NCI-H1930 (cell line): ENCODE results near the gene DHX38.

Source experiments
- DNase-seq, 2 experiments: peaks; one replicate each; lab custom pipeline; 2025; lab: John Stamatoyannopoulos, UW

Gene DHX38

GRCh38 chr16:72084445-72084844, 9.2 kb upstream of the DHX38 start:
- no peak for DNase-seq

GRCh38 chr16:72085002-72085401, 8.6 kb upstream of the DHX38 start:
- DNase-seq = no peak

DNA sequence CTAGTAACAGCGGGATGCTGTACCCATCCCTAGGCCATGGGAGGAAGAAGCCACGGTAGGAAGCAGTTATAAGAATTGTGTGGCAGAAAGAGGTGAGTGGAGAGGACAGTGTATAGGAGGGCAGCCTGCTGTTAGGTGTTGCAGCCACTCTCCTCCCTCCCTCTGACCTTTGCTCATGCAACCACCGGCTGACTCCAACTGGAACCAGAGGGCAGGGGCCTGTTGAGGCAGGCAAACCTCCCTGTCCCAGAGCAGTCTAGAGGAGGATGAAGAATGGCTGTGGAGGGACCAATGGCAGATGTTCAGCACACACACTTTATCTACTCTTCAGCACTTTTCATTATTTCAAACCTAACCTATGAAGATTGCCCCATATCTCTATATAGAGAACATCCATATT, 2.4 kb upstream of the DHX38 start:
- DNase-seq = no peak

DNA sequence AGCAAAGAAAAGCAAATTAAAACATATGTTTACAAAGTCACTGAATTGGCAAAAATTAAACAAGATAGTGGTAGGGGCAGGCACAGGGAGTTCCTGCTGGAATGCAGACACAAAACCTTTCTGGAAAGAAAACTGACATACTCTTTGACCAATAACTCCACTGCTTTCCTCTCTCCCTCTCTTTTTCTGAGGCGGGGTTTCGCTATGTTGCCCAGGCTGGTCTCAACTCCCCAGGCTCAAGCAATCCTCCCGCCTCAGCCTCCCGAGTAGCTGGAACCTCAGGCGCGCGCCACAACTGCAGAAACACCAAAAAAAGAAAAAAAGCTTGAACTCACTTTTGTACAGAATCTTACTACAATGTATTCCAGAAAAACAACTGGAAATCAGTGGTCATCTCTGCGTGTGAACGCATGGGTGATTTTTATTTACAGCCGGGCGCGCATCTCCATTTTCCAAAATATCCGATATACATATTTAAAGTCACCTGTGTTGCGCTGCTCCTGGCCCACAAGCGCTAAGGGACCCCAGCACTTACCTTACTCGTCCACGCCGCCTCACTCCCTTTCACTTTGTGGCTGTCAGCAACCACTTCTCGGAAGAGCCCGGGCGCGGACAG, 707 bp upstream of the DHX38 start:
- DNase-seq = no peak

GRCh38 chr16:72094266-72094610, 591 bp downstream of the DHX38 start:
- DNase-seq = no peak

DNA sequence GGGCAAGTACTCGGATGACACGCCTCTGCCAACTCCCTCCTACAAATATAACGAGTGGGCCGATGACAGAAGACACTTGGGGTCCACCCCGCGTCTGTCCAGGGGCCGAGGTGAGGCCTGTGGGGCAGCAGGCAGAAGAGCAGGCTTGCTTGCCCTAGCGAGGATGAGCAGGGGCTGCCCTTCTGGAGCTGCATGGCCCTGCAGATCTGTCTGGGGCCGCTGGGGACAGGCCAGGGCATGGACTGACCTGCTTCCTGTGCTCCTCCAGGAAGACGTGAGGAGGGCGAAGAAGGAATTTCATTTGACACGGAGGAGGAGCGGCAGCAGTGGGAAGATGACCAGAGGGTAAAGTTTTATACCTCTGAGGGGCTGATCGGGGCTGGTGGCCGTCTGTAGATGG, 5.3 kb downstream of the DHX38 start:
- DNase-seq = no peak

DNA sequence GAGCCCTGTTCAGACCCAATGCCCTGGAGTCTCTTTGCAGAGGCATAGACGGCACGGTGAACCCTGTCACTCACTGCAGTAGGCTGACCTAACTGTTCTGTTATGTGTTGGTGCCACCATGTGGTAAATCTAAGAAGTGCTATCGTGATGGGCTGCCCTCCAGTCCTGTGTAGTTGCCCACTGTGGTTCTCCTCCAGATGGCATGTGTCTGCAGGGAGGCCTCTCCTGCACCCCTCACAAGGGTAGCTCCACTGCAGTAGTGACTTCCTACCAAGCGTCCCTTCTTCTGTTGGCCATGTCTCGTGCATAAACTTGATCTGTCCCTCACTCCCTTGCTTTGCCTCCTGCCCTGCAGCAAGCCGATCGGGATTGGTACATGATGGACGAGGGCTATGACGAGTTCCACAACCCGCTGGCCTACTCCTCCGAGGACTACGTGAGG, 5.8 kb downstream of the DHX38 start:
- no peak for DNase-seq

DNA sequence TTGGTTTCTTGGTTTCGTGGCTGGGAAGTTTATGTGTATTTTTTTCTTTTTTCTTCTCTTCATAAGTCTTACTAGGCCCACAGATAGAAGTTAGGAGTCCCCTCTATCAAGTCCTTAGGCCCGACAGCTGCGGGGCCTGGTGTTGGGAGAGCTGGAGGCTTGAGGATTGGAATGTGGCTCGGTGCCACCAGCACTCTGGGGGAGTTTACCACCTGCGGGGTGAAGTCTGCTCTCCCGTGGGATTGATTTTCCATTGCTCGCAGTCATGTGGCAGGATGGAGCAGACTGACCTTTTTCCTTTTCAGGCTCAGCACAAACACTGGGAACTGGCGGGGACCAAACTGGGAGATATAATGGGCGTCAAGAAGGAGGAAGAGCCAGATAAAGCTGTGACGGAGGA, 7.5 kb downstream of the DHX38 start:
- no peak for DNase-seq

GRCh38 chr16:72104905-72105304, 11.3 kb downstream of the DHX38 start:
- no peak for DNase-seq

DNA sequence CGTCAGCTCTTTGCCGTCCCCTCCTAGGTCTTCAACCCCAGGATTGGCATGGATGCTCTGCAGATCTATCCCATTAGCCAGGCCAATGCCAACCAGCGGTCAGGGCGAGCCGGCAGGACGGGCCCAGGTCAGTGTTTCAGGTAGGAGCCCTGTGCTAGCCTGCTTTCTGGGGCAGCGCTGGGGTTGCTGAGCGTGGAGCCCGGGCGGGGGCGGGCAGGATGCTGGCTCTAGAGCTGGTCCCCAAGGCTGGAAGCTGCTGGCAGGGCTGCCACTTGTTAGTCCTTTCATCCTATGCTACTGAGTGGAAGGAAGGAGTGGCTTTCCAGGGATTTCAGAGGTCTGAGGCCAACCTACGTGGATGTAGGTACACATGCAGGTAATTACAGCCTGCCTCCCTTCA, 12.3 kb downstream of the DHX38 start:
- no peak for DNase-seq

DNA sequence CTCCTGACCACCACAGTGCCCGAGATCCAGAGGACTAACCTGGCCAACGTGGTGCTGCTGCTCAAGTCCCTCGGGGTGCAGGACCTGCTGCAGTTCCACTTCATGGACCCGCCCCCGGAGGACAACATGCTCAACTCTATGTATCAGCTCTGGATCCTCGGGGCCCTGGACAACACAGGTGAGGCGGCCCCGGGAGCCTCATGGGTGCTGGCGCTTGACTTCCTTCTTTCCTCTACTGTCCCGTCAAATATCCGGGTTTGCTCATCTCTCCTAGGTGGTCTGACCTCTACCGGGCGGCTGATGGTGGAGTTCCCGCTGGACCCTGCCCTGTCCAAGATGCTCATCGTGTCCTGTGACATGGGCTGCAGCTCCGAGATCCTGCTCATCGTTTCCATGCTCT, 13.7 kb downstream of the DHX38 start:
- DNase-seq = no peak

- no peak for DNase-seq
These were observed 14.9 kb downstream of the DHX38 start for GRCh38 chr16:72108353-72109102.

DNA sequence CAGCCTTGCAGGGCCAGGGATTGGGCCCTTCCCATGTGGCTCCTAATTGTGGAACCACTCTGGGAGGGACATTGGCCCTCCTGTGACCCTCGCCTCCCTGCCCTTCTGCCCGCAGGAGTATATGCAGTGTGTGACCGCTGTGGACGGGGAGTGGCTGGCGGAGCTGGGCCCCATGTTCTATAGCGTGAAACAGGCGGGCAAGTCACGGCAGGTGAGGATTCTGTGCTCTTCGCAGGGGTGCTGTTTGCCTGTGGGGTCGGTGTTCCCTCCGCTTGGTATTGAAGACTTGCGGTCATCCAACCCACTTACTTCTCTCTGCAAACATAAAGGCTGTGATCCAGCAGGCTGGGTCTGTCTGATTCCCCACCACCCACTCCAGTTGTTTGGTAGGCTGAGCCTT, 15.7 kb downstream of the DHX38 start:
- DNase-seq = no peak

GRCh38 chr16:72109966-72110530, 16.4 kb downstream of the DHX38 start:
- DNase-seq = no peak

DNA sequence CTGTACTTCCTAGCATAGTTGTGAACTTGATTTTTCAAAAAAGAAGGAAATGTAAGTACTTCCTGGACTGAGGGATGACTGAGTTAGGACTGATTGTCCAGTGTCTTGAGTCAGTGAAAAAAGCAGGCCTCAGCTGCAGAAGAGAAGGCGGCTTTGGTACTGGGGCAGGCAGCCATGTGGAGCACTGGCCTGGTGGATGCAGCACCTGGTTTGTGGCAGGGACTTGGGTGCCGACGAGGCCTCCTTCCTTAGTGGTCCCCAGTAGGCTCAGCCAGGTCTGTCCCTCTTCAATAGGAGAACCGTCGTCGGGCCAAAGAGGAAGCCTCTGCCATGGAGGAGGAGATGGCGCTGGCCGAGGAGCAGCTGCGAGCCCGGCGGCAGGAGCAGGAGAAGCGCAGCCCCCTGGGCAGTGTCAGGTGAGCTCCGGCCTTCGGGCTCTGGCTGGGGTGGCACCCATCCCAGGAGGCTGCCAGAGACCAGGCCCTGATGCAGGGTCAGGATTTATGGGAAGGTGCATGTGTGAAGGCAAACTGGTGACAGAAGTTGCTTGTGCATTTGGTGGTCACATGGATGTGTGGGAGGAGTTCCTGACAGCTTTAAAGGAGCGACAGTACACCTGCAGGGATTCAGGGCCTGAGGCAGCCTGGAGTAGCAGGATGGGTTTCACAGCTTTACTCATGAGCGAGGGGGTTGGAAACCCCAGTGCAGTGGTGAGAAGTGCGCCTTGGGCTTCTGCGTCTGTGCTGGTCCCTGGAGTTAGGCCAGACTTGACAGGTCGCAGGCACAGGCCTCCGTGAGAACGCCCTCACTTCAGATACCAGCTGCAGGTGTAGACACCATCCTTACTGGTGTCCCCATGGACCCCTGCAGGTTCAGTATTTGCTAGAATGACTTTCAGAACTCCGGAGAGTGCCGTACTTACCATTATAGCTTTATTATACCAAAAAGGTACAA, 17.3 kb downstream of the DHX38 start:
- DNase-seq = no peak

GRCh38 chr16:72111657-72112451, 18.2 kb downstream of the DHX38 start:
- no peak for DNase-seq

- no peak for DNase-seq
These were observed 18.8 kb downstream of the DHX38 start for GRCh38 chr16:72112452-72112792.

DNA sequence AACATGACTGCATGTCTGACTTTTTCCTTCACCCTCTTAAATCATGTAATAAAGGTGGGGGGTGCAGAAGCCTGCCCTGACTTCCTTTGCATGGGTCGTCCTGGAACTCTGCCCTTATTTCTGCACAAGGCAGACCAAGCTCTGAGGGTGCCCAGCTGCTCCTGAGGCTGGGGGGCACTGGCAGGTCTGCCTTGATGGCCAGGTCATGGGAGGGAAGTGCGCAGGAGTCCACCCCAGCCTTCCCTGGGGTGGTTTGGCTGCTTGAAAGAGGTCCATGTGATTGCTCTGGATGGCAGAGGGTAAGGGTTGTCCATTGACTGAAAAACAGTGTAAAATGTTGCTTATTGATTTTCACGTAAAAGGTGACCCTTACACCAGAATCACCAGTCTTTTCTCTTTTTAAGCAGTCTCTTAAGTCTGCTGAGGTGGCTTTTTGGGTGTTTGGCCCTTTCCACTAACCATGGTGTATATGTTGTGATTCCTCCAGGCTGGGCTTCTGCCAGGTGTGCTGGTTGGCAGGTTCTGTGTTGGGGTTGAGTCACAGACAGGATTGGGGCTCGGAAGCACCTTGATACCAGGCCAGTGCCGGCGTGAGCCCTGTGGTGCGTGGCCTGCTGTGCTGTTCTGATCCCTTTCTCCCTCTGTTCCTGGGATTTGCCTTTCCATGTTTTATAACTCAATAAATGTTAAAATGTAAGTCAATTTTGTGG, 19.4 kb downstream of the DHX38 start:
- no peak for DNase-seq

DNA sequence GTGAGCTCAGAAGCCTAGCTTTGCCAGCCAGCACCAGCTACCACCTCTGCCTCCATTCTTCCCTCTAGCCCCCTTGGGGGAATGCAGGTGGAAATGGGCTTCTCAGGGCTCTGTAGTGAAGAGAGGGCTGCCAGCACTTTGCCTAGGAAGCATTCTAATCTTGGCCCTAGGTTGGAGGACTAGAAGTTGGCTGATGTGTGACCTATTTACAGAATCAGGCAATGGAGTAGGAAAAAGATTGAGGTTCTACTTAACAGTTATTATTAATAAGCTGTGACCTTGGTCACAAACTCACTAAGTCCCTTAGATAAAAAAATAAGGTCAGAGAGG, 19.9 kb downstream of the DHX38 start:
- no peak for DNase-seq

- DNase-seq = no peak
These were observed 26.4 kb downstream of the DHX38 start for GRCh38 chr16:72120026-72120425.

DNA sequence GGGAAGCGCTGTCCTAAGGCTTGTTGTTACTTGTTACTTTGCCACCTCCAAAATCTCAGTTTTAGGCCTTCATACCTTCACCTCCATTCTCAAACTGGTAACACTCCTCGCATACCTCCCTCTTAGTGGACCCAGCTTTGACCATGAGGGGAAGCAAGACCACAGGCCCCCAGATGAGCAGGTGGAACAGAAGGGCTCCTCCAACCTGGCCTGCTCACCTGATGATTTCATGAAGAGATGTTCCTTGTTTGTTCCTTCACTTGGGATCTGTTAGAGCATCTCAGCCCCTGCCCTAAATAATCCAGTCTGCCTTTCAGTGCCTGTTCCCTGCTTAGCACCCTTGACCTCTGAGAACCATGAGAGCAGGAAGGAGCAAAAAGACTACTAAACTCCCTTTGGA, 28.7 kb downstream of the DHX38 start:
- DNase-seq = no peak
